HG03457 (cell line): ENCODE data around the gene PIK3IP1.

Source experiments
- ATAC-seq: cut with Tn5 transposase; IDR thresholded peaks from one replicate; pipeline ENCODE4 v1.9.1; 2021; ENCODE audit warnings: moderate number of reproducible peaks; ENCODE audit not compliant: unreplicated experiment

PIK3IP1 gene

DNA sequence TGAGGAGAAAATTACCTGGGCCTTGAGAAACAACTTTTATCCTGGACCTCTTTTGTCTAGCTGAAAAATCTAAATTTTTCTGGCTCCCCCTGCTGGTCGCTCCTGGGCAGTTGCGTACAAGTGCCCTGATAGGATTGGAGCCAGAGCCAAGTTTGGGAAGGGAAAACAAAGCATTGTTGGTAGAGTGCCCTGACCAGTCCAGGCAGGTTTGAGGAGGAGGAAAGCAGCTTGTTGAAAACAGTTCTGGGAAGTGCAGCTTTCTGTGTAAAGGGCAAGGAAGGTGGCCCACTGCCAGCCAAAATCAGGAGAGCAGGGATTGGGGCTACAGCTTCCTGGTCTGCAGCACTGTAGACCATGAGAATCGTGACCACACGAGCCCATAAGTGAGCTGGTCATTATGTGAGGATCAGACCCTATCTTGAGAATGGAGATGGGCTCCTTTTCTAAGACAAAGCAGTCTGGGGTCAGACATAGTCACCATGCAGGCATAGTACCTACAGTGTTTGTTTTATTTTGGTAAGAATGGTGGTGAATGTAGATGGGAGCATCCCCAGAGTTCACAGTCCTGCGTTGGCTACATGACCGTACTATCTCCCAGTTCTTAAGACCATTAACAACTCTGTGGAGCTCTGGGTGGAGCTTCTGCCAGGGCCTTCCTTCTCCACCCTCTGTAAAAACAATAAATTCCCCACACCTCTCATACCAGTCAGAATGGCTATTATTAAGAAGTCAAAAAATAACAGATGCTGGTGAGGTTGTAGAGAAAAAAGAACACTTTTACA, 21.3 kb upstream of the PIK3IP1 start:
- ATAC-seq, result no peak

DNA sequence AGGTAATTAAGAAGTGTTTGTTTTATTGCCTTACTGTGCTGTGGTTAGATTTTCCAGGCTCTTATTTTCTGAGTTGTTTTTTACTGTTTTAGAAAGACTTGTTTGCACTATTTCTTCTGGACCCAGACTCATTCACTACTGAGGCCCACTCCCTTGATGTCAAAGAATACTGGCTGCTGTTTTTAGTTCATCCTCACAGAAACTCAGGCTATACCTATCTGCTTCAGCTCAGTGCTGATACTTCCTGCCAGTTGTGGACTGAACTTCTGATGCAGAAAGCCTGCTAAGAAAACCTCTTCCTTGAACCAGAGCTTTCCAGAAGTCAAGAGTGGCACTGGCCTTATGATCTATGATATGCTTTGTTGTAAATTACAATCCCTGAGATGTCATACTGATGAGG, 15.9 kb upstream of the PIK3IP1 start:
- no peak for ATAC-seq

DNA sequence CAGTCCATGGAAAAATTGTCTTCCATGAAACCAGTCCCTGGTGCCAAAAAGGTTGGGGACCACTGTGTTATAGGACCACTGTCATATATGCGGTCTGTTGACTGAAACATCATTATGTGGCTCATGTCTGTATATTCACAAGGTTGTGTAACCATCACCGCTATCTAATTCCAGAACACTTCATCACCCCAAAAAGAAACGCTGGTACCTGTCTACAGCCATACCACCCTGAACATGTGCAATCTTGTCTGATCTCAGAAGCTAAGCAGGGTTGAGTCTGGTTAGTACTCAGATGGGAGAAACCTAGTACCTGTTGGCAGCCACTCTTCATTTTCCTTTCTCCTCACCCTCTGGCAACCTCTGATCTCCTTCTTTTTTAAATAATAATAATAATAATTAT, 12.9 kb upstream of the PIK3IP1 start:
- ATAC-seq, result no peak

DNA sequence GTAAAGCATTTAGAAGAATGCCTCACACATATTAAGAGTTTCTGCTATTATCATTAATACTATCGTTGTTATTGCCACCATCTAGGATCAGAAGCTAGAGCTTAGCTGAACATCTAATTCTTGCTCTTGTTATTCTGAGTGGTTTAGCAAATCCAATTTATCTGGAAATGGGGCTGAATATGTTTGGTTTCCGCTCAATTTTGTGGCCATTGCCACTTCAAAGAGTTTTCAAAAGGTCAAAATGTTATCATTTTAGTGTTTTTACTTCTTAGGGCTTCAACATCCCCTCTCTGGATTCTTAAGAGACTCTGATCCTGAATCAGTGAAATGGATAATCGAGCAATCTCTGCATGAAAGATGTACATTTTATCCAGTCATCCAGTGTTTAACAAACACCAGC, 10.2 kb upstream of the PIK3IP1 start:
- no peak for ATAC-seq

DNA sequence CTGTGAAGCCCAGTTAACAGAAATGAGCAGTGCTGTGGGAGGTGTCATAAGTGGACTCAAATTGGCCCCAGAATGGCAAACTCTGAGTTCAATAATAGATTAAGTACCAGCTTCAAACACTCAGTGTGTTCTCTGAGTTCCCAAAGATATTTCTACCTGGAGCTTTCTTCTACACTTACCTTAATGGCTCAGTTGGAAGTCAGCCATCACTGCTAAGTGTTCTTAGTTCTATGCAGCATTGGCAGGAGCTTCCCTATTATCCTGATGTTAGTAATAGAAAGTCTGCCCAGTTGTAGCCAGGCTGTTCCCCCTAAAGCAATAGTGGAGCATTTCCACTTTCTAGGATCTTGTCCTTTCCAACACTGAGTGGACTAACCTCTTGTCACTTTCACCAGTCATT, 9.7 kb upstream of the PIK3IP1 start:
- ATAC-seq, result no peak

DNA sequence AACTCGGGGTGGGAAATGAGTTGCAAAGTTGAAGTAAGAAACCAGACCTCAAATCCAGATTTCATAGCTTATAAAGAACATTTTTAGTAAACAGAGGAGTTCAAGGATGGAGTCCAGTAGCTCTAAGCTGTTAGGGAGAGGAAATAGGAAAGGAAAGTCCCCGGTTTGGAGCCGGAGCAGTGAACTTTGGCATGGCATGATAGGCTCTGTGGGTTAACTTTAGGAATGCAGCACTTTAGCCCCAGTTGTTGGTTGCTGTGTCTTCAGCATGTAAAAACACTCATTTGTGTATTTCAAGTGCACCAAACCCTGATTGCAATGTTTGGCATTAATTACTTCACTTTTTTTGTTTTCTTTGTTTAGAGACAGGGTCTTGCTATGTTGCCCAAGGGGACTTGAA, 8.6 kb upstream of the PIK3IP1 start:
- ATAC-seq, result no peak

DNA sequence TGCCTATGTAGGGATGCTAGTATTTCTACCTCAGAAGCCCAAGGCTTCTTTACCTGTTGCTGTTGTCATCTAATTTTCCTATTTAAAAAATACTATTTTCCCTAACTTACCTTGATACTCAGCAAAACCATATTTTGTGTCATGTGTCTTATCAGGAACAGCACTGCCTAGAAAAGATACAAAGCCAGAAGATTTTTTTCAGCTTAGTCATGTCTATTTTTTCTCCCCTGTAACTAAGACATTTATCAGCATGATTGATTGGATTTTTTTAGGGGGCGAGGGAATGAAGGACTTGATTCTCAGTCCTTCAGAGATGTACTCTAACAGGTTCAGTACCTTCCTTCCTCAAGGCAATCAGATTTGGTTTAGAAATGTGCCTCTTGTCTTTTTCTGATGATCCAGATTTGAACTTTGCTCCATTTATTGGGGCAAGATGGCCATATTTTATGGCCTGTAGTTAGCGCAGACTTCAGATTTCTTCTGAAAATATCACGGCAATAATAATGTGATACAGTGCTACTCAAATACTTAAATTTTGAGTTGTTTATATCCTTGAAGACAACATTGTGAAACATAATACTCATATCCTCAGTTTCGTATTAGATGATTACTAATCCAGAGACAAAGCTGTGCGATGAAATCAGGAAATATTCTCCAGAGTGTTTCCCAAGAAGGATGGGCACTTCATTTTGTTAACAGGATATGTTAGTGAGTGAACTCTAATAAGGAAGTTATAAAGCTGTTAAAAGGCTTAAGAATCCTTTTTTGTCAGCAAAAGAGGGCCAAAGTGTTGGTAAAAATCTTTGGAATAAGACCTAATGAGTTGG, 3.8 kb upstream of the PIK3IP1 start:
- no peak for ATAC-seq

GRCh38 chr22:31295360-31295759, 3.1 kb upstream of the PIK3IP1 start:
- ATAC-seq, result no peak

DNA sequence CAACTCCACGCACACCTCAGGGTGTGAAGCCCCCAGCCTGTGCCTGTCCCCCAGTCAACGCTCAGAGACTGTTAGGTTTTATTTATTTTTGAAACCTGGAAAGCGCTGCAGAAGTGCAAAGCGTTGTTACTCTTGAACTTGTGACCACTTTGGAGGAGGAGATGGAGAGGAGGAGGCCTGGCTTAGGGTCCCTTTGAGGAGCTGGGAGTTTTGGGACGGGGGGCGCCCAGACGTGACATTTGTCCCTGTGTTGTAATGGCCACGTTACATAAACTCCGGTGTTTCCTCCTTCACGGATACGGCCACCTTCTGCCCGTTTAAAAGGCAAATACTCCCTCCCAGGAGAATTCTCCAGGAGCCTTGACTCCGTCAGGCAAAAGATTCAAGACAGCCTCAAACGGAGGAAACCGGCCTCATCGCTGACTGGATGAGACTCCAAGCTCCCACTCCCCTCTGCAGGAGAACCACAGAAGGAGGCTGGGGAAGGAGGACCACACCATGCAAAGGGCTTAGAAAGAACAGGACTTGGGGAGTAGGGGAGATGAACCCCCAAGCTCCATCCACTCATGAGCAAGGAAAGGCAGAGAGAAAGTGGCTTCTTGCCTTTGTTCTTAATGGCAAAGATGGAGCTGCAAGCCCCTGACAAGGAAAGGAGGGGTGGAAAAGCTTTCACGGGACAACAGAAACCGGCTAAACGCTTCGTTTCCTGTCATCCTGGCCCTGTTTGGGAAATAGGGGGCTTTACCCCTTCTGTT, 630 bp downstream of the PIK3IP1 start:
- no peak for ATAC-seq

GRCh38 chr22:31290494-31291471, 1.5 kb downstream of the PIK3IP1 start:
- peak; percentile 73 for ATAC-seq

- no peak for ATAC-seq
Observed at GRCh38 chr22:31289344-31289743, 2.9 kb downstream of the PIK3IP1 start.

DNA sequence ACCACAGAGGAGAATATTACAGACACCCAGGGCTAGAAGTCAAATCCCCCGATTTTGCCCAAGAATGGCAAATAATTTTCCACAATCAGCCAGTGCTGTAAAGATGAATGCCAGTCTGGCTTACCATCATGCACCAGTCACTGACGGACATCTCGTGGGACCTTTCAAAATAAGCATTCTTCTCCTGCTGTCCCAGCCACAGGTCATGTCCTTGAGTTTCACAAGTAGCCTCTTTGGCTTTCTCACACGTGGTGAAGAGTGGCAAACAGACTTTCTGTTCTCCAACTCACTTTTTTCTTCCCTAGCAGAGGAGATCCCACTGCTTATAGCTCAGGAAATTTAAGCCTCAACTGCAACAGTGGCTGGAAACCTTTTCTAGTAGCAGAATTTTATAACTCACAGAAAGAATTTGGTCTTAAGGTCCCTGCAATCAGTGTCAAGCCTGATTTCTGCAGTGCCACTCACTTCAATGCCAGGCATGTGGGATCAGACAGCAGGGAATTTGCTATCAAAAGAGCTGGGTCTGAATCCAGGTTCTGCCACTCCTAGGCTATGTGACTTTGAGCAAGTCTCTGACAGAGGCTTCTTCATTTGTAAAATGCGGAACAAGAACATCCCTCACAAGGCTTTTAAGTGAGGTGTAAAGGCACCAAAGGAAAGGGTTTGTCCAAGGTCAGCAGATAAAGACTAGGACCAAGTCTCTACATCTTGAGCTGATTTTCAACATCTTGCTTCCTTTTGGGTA, 3.6 kb downstream of the PIK3IP1 start:
- no peak for ATAC-seq

GRCh38 chr22:31287818-31288495, 4.3 kb downstream of the PIK3IP1 start:
- no peak for ATAC-seq

- no peak for ATAC-seq
Observed at GRCh38 chr22:31286360-31287255, 5.7 kb downstream of the PIK3IP1 start.

DNA sequence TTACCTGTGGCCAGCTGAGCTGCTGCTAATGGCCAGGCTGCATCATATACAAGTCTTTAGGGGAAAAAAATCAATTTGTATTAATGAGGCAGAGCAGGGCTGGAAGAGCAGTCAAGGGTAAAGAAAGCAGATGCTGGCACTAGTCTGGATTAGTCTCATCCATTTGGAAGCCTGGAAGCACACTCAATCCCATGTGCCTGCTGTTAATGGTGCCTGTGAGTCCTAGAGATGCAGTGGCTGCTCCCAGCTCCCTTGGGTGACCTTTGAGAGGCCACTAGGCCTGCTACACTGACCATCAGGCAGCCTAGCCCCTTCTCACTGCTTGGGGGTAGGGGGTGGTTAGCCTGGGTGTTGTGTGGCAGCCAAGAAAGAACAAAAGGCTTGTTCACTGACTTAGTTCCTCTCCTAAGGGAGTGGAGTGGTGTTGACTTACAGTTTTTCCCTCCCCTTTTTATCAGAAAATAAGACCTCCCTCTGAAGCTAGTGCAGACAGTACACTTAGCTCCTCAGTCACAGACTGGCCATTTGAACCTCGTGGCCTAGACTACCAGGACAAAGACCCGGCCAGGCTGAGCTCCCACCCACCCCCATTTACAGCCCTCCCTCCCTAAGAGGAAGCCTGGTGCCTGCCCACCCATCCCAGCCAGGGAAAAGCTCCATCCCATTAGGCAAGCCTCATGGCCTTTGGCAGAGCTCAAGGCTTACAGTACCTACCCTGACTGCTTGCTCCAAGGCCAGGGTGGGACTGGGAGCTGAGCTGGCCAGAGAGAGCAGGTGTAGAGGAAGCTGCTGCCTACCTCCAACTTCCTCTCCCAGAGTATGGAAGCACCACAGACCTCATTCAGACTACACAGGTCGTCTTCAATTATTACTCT, 7.8 kb downstream of the PIK3IP1 start:
- no peak for ATAC-seq

- ATAC-seq, result no peak
Observed at GRCh38 chr22:31282748-31283468, 9.4 kb downstream of the PIK3IP1 start.

GRCh38 chr22:31281733-31282132, 10.6 kb downstream of the PIK3IP1 start:
- ATAC-seq, result no peak
